ENCODE results near the gene ASCC3.

- TF ChIP-seq, protein P1, sequence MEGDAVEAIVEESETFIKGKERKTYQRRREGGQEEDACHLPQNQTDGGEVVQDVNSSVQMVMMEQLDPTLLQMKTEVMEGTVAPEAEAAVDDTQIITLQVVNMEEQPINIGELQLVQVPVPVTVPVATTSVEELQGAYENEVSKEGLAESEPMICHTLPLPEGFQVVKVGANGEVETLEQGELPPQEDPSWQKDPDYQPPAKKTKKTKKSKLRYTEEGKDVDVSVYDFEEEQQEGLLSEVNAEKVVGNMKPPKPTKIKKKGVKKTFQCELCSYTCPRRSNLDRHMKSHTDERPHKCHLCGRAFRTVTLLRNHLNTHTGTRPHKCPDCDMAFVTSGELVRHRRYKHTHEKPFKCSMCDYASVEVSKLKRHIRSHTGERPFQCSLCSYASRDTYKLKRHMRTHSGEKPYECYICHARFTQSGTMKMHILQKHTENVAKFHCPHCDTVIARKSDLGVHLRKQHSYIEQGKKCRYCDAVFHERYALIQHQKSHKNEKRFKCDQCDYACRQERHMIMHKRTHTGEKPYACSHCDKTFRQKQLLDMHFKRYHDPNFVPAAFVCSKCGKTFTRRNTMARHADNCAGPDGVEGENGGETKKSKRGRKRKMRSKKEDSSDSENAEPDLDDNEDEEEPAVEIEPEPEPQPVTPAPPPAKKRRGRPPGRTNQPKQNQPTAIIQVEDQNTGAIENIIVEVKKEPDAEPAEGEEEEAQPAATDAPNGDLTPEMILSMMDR (IDR thresholded peaks at IDR 0.05) = no peak
- TF ChIP-seq POLR2A (IDR thresholded peaks at IDR 0.05) = no peak
These were observed 267.5 kb downstream of the ASCC3 start for GRCh38 chr6:100613656-100614055.

Measured in adrenal gland (tissue), 5 donors.